ENCODE data around the gene CASZ1.

- TF ChIP-seq CTCF (IDR thresholded peaks at IDR 0.05) (no peak), POLR2AphosphoS5 (IDR thresholded peaks at IDR 0.05) (no peak)
These were observed 73.1 kb downstream of the CASZ1 start for GRCh38 chr1:10723317-10723716.
